Peyer's patch (tissue), 4 donors: ENCODE results near the gene HIGD1C.

Experiments used
- CTCF ChIP-seq, 6 experiments: fragments of 450-650 bp in 4 of 6; fragments of 200-600 bp in 2 of 6; sonication (generic) in 1 of 6; IDR thresholded peaks; one replicate each; pipeline ENCODE4 v1.5.1; 2017 to 2019; ENCODE audit warnings: antibody characterized with exemption in 6 of 6, mild to moderate bottlenecking in 3 of 6, moderate library complexity in 1 of 6
- POLR2A ChIP-seq, 2 donors: fragments of 450-650 bp; IDR thresholded peaks; one replicate each; pipeline ENCODE4 v1.5.1; 2017; ENCODE audit warnings: antibody characterized with exemption in 2 of 2, mild to moderate bottlenecking in 2 of 2, moderate library complexity in 2 of 2

- TF ChIP-seq CTCF (IDR thresholded peaks at IDR 0.05) (no peak), POLR2A (IDR thresholded peaks at IDR 0.05) (no peak)
Observed at GRCh38 chr12:51009056-51009440, 56.7 kb downstream of the HIGD1C start.
